HG03196 (cell line): ENCODE data around the gene CNIH4.
"Not testable (repeated sequence)": the region's sequence is repeated elsewhere in the genome, so short reads cannot be mapped to it uniquely, and the experiment has no call there.

Experiments
- ATAC-seq: cut with Tn5 transposase; IDR thresholded peaks from one replicate; pipeline ENCODE4 v1.9.1; 2021; ENCODE audit not compliant: unreplicated experiment

The CNIH4 gene

DNA sequence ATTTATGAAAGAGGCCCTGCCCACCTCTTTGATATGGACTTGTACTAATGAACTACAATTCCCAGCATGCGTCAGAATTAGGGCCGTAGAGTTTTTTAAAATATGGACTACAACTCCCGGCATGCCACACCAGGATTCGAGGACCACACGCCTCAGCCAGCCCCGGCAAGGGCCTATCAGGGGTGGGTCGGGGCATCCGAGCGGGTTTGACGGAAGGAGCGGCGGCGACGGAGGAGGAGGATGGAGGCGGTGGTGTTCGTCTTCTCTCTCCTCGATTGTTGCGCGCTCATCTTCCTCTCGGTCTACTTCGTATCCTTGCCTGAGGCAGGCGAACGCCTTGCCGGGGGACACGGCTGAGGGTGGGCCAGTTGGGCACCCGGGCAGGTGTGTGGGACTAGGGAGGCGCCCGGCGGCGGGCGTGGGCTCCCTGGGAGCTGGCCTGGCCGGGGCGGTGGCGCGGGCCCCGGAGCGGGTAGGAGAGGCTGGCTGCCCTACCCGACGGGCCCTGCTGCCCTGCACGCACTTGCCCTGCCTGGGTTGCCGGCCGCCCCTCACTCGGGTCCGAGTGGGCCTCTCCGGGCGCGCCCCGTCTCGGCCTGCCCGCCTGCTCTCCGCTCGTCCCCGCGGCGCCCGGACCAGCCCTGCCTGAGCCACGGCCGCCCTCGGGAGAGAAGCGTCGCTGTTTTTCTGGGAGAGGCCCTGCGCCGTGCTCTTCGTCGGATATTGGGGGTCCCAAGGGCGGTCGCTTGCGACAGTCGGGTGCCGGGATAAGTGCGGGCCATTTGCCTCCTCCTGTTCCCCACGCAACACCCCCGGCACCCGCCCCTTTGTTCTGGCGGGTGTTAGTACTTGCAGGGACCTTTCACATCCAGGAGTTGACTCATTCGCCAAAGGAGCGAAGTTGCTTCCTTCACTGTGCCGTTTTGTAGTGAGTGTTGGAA is at the start of gene CNIH4:
TSS of gene CNIH4 (plus strand) at position 195 of the 941 bp plus-strand sequence. CDS start at position 241, 46 bp downstream.
- peak; percentile 98 for ATAC-seq

DNA sequence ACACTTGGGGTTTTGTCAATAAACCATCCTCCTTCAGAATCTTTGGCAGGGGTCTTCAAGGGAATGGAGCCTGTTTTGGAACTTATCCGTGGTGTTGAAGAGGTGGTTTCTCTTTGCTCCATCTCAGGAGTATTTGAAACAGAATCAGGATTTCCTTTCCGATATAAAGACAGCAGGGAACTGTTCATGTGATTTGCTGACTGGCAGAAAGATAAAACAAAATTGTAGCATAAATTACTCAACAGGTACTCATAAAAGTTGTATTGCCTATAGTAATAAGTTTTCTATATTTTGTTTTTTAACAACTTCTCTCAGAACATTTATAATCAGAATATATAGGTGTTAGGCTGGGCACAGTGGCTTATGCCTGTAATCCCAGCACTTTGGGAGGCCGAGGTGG is 48.6 kb upstream of the CNIH4 start:
- ATAC-seq: no peak

DNA sequence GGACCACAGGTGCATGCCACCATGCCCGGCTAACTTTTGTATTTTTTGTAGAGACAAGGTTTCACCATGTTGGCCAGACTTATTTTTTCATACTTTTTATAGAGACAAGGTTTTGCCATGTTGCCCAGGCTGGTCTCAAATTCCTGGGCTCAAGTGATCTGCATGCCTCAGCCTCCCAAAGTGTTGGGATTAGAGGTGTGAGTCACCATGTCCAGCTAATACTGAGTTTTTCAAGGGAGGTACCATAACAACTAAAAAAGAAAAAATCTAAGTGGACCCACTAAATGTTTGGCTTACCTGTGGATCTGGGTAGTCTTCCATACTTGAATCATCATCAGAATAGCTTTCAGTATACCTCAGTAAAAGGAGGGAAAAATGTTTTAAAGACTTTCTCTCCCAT is 45.2 kb upstream of the CNIH4 start:
- not testable (repeated sequence) for ATAC-seq

DNA sequence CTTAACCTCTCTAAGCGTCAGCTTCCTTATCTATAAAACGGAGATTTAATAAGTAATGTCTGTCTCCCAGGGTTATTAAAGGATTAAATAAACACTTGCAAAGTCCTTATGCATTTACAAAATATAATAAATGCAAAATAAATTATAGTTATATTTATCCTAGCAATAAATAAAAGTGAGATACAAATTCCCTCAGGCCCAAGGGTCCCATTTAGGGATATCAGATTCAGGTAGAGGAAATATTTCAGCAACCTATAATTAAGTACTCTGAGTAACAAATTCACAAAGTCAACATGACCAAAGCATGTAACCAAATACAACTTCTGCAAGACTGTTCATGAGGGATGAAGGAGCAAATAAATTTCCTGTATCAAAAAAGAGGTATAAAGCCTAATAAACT is 44.7 kb upstream of the CNIH4 start:
- no peak for ATAC-seq

DNA sequence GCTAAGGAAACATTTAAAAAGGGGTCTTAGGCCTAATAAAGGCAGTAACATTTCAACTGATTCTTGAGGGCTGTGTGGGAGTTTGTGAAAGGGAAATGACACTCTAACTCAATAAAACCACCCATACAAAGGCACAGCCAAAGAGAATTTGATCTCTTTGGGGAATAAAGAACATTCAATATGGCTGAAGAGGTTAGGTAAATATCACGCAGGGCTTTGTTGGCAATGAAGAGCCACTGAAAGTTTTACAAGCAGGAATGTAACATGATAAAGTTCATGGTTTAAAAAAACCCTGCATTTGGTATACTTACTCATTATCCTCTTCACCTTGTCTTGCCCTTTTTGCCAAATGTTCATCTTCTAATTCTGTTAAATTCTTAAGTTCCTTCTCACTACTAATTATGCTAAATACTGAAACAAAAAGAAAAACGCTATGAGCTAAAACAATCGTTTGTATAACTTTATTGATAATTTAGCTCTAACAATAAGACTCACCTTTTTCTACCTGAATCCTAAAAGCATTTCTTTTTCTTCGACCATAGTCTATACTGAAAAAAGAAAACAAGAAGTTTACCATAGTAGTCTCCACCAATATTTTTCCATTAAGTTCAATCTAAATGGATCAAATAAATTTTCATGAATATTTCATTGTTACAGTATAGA is 39.2 kb upstream of the CNIH4 start:
- no peak for ATAC-seq

DNA sequence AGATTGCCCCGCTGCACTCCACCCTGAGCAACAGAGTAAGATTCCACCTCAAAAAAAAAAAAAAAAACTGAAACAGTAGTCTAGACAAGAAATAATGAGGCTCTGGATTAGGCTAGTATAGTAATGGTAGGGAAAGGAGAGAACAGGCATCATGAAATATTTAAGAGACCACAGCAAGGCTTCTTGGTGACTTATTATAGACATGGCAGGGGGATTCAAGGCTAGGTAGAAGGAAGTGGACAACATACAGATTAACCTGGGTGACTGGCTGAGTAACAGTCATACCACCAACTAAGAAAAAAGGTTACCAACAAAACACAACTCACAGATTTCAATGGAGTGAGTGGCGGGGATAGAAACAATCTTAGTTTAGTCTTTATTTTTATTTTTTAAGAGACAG is 35.0 kb upstream of the CNIH4 start:
- ATAC-seq: no peak

DNA sequence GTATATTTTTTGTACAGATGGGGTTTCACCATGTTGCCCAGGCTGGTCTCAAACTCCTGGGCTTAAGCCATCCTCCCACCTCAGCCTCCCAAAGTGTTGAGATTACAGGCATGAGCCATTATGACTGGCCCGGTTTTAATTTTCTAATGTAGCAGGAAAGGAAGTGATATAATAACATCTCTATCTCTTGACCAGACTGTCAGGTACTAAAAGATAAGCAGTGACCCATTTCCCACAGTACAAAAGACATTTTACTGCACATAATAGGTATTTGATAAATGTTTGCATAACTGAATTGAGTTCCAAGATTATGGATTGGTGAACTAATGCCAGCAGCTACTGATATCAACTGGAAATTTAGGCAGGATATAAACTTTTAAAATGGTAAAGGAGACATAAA is 30.7 kb upstream of the CNIH4 start:
- no peak for ATAC-seq

DNA sequence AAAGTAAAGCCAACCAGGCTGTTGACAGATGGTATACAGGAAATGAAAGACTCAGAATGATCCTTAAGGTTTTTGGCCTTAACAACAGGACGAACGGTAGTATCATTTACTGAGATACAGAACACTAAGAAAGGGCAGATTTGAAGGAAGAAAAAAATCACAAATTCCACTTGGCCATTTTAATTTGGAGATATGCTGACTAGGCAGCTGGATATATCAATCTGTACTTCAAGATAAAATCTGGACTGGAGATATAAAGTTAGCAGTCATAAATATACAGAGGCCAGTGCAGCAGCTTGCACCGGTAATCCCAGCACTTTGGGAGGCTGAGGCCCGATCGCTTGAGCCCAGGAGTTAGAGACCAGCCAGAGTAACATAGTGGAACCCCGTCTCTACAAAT is 28.0 kb upstream of the CNIH4 start:
- ATAC-seq: no peak

DNA sequence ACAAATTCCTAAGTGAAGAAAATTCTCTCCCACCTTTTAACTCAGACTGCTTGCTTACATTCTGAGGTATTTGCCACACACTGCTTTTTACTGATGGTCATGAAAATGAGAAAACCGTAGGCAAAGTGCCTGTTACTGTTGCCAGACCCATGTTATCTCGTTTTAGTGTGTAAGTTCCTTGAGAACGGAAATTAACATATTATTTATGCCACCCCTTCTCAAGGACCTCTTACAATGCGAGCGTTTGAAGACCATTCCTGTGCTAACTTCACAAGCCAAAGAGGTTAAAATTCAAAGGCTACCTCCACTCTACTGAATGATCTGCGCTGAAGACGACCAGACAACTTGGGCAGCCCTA is 27.2 kb upstream of the CNIH4 start:
- no peak for ATAC-seq

DNA sequence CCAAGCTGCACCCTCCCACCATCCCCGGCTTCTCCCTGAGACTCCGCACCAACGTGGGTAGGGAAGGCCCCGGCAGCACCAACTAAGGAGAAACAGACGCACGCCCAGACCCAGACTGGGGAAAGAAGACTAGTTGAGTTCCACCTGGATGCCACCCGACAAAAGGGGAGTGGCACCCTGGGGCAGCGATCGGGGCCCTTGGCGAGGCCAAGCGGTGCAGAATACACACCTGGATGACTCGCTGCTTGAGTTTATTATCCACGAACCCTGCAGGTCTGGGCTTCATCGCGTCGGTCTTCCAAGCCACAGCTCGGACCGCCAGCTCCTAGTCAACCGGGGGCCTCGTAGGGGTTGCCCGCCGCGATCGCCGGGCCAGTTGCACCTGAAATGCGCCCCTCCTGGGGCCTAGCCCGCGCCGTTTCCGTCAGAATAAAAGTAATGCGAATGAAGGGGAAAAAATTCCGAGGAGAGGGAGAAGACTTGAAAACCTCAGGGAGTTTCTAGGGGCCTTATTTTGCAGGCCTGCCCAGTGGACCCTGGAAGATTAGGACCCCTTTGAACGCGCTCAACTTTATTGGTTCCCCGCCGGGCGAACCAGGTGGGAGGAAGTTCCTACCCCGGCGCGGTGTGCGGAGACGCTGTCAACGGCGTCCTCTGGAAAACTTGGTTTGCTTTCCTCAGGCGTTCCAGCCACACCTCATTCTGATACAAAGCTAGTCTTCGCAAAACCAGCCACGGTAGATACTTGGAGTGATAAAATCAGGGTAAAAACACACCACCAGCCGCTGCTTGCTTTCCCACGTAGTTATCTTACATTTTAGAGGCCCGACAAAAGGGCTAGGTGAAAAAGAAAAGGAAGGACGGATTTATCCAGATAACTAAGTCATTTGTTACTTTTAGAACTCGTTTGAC is 26.6 kb upstream of the CNIH4 start, which contains the start of gene NVL:
TSS of gene NVL (minus strand) at position 331 of the 912 bp plus-strand sequence. CDS start at position 286, 45 bp downstream.
- peak; percentile 82 for ATAC-seq

DNA sequence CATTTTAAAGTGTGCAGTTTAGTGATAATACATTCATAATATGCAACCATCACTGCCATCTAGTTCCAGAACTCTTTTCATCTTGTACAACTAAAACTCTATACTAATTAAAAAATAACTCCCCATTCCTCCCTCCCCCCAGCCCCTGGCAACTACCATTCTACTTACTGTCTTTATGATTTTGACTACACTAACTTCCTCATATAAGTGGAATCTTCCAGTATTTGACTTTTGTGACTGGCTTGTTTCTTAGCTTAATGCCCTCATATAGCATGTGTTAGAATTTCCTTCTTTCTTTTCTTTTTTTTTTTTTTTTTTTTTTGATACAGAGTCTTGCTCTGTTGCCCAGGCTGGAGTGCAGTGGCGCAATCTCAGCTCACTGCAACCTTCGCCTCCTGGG is 25.4 kb upstream of the CNIH4 start:
- ATAC-seq: no peak

DNA sequence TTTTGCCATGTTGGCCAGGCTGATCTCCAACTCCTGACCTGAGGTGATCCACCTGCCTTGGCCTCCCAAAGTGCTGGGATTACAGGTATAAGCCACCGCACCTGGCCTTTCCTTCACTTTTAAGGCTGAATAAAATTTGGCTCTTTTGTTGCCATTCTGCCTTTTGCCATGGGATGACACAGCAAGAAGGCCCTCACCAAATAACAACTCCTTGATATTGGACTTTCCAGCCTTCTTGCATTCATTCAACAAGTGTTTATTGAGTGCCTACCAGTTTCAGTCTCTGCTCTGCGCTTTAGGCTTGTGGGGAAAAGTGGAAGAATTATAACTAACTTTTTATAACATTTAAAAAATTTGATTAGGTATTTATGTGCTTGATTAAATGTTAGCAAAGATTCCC is 24.9 kb upstream of the CNIH4 start:
- no peak for ATAC-seq

DNA sequence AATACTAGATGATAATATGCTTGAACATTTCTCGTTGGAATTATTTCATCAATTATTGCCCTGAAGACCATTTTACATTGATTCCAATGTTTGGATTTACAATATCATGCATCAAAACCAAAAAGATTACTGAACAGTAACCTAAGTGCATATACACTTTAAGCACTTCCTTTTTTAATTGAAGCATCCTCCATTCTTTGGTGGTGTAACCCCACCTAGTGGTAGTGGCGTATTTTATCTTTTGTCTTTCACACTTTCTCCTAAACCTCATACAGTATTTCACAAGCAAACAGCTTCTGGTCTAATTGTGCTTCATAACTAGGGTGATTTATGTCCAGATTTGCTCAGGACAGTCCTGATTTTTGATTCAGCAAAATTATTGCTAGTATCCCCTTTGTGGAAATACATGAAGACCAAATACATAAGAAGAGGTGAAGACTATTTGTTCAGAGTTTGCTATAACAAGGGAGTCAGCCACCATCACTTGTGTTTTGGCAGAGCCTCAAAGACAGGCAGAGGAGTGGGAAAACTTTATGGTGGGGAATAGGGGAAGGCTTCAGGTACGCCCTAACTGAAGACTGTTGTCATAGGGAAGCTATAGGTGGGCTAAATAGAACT is 23.3 kb upstream of the CNIH4 start:
- ATAC-seq: peak; percentile 39

DNA sequence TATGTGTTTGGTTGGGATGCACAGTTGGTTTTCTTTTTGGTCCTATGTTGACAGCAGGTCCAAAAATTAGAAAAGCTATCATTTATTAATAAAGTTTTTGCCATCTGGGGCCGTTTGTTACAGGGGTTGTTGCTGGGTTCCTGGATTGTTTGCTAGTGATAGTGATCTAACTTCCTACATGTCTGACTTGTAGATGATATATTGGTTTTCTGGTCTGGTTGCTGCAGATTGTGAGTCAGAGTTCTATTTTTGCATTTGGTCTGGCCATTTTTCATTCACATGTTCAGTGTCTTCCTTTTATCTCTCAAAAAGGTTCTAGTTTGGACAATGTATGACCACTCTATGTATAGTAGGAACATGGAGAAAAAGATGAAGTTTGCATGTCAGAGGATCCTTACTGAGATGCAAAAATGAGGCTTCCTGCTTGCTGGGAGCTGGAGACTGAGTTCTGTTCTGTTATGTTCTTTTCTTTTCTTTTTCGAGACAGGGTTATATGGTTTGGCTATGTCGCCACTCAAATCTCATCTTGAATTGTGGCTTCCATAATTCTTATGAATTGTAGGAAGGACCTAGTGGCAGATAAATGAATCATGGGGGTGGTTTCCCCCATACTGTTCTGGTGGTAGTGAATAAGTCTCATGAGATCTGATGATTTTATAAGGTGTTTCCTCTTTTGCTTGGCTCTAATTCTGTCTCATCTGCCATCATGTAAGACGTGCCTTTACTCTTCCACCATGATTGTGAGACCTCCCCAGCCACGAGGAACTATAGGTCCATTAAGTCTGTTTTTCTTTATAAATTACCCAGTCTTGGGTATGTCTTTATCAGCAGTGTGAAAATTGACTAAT is 22.5 kb upstream of the CNIH4 start:
- ATAC-seq: no peak

DNA sequence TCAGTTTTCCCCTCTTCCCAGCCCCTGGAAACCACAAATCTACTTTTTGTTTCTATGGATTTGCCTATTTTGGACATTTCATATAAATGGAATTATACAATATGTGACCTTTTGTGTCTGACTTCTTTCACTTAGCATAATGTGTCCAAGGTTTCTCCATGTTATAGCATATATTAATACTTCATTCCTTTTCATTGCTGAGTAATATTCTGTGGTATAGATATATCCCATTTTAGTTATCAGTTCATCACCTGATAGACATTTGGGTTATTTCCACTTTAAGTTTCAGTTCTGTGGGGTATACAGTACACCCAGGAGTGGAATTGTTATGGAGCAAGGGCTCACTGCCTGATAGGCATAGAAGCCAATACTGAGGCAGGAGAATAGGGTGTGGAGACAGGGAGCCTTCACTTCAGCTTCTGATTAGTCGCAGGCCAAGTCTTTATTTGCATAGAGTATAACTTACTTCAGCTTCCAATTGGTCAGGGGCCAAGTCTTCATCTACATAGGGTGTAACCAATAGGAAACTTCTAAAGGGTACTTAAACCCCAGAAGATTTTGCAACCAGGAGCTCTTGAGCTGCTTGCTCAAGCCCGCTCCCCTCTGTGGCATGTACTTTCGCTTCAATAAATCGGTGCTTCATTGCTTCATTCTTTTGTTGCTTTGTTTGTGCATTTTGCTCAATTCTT is 18.4 kb upstream of the CNIH4 start:
- ATAC-seq: no peak

DNA sequence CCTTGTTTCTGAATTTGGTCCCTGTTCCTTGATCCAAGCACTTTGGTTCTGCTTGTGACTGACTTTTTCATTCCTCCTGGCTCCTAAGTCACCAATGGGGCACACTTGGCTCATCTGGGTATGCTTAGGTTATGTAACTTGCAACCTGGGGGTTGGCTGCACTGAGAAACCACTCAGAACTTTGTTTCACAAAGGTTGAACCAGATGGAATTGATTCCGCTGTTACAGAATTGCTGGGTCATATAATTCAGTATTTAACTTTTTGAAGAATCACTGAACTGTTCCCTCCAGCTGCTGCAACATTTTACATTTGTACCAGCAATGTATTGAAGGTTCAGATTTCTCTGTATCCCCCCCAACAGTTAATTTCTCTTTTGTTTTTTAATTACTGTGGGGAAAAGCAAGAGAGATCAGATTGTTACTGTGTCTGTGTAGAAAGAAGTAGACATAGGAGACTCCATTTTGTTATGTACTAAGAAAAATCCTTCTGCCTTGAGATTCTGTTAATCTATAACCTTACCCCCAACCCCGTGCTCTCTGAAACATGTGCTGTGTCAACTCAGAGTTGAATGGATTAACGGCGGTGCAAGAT is 17.1 kb upstream of the CNIH4 start:
- ATAC-seq: no peak

DNA sequence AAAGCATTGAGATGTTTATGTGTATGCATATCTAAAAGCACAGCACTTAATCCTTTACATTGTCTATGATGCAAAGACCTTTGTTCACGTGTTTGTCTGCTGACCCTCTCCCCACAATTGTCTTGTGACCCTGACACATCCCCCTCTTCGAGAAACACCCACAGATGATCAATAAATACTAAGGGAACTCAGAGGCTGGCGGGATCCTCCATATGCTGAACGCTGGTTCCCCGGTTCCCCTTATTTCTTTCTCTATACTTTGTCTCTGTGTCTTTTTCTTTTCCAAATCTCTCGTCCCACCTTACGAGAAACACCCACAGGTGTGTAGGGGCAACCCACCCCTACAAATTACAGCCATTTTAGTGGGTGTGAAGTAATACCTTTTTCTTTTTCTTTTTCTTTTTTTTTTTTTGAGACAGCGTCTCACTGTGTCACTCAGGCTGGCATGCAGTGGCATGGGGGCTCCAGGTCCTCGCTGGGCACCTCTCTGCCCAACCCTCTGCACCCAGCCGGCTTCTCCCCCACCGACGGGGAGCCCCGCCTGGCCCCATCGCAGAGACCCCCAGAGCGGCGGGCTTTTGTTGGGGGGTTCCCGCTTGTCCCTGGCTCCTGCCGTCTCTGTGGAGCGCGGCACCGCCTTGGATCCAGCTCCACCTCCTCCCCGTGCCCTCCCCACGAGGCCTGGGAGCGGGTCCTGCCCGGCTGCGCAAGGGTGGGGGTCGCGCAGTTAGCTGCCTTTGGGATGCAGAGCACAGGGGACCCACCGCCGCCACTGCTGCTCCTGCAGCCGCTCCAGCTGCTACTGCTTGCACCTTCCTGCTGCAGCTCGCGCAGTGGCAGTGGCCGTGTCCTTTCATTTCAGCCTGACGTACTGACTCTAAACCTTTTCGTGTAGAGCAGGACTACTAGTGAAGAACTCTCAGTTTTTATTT is 16.0 kb upstream of the CNIH4 start:
- peak; percentile 77 for ATAC-seq

DNA sequence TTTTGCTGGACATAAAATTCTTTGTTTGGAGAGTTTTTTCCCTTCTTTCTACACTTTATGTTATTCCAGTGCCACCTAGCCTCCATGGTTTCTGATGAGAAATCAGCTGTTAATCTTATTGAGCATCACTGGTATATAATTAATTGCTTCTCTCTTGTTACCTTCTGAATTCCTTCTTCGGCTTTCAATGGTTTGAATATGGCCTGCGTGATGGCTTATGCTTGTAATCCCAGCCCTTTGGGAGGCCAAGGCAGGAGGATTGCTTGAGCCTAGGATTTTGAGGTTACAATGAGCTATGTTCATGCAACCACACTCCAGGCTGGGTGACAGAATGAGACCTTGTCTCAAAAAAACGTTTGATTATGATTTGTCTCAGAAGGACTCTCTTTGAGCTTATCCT is 13.0 kb upstream of the CNIH4 start:
- no peak for ATAC-seq
